Activated T-cell treated with anti-CD3 and anti-CD28 coated beads for 1 hour (primary cell): ENCODE results near the gene AP3D1.
"Not testable (repeated sequence)": the region's sequence is repeated elsewhere in the genome, so short reads cannot be mapped to it uniquely, and the experiment has no call there.

Experiments used
- DNase-seq: peaks from one replicate; pipeline ENCODE4 v3.0.0-alpha.2; 2020; ENCODE audit warnings: low read depth

AP3D1 gene

GRCh38 chr19:2150794-2151338, 500 bp downstream of the AP3D1 start:
- DNase-seq = no peak

- DNase-seq = no peak
These were observed 1.2 kb downstream of the AP3D1 start for GRCh38 chr19:2149980-2150793.

GRCh38 chr19:2148482-2149135, 2.8 kb downstream of the AP3D1 start:
- DNase-seq = no peak

GRCh38 chr19:2145831-2146241, 5.5 kb downstream of the AP3D1 start:
- no peak for DNase-seq

GRCh38 chr19:2144190-2144589, 7.2 kb downstream of the AP3D1 start:
- no peak for DNase-seq

GRCh38 chr19:2142173-2142829, 9.1 kb downstream of the AP3D1 start:
- DNase-seq = no peak

GRCh38 chr19:2140138-2140569, 11.2 kb downstream of the AP3D1 start:
- DNase-seq = no peak

- DNase-seq = no peak
These were observed 11.8 kb downstream of the AP3D1 start for GRCh38 chr19:2139385-2140137.

GRCh38 chr19:2138061-2138728, 13.2 kb downstream of the AP3D1 start:
- no peak for DNase-seq

- no peak for DNase-seq
These were observed 14.6 kb downstream of the AP3D1 start for GRCh38 chr19:2136796-2137195.

GRCh38 chr19:2135474-2136402, 15.6 kb downstream of the AP3D1 start:
- no peak for DNase-seq

- DNase-seq = no peak
These were observed 18.5 kb downstream of the AP3D1 start for GRCh38 chr19:2132731-2133490.

GRCh38 chr19:2132191-2132590, 19.2 kb downstream of the AP3D1 start:
- no peak for DNase-seq

GRCh38 chr19:2131012-2131975, 20.1 kb downstream of the AP3D1 start:
- not testable (repeated sequence) for DNase-seq

GRCh38 chr19:2129892-2130770, 21.2 kb downstream of the AP3D1 start:
- DNase-seq = no peak

- no peak for DNase-seq
These were observed 21.9 kb downstream of the AP3D1 start for GRCh38 chr19:2129486-2129885.

- DNase-seq = no peak
These were observed 22.3 kb downstream of the AP3D1 start for GRCh38 chr19:2129022-2129421.
